H9 (cell line): ENCODE results near the gene DBN1. TPM values are rescaled to one million over a fixed set of nuclear protein-coding genes. Genes with fewer than 3 reads are reported as not detected.

Source experiments
- DNase-seq: peaks from one replicate; pipeline ENCODE4 v3.0.0-alpha.2; 2017
- H2AFZ ChIP-seq: one replicate; pipeline ENCODE4 v1.6.1; 2013; ENCODE audit warnings: mild to moderate bottlenecking, low read length, control low read depth, moderate library complexity
- H2AK5ac ChIP-seq: 2 replicates; pipeline ENCODE4 v1.6.1; 2013; ENCODE audit warnings: low read length, control low read depth, mixed read lengths; ENCODE audit not compliant: insufficient read length
- H2BK120ac ChIP-seq: one replicate; pipeline ENCODE4 v1.6.1; 2013; ENCODE audit warnings: low read depth, mild to moderate bottlenecking, low read length, control low read depth, inconsistent platforms; ENCODE audit not compliant: poor library complexity, severe bottlenecking
- H2BK12ac ChIP-seq: 2 replicates; pipeline ENCODE4 v1.6.1; 2013; ENCODE audit warnings: low read length, control low read depth, mixed read lengths, low read depth; ENCODE audit not compliant: insufficient read length
- H2BK15ac ChIP-seq: 2 replicates; pipeline ENCODE4 v1.6.1; 2013; ENCODE audit warnings: low read depth, low read length, control low read depth
- H2BK20ac ChIP-seq: one replicate; pipeline ENCODE4 v1.6.1; 2013; ENCODE audit warnings: low read depth, mild to moderate bottlenecking, low read length, control low read depth, inconsistent platforms; ENCODE audit not compliant: poor library complexity, severe bottlenecking
- H2BK5ac ChIP-seq: 2 replicates; pipeline ENCODE4 v1.6.1; 2013; ENCODE audit warnings: low read length, control low read depth, mixed read lengths; ENCODE audit not compliant: insufficient read length
- H3K14ac ChIP-seq: 2 replicates; pipeline ENCODE4 v1.6.1; 2013; ENCODE audit warnings: low read length, control low read depth; ENCODE audit not compliant: insufficient read depth
- H3K18ac ChIP-seq: 2 replicates; pipeline ENCODE4 v1.6.1; 2013; ENCODE audit warnings: low read depth, mild to moderate bottlenecking, mixed read lengths, low read length, control low read depth; ENCODE audit not compliant: insufficient read length
- H3K23ac ChIP-seq: 2 replicates; pipeline ENCODE4 v1.6.1; 2013; ENCODE audit warnings: low read length, control low read depth, mixed read lengths, low read depth; ENCODE audit not compliant: insufficient read length
- H3K23me2 ChIP-seq: 2 replicates; pipeline ENCODE4 v1.6.1; 2013; ENCODE audit warnings: low read depth, mild to moderate bottlenecking, mixed read lengths, low read length, control low read depth; ENCODE audit not compliant: insufficient read length, poor library complexity, severe bottlenecking
- H3K27ac ChIP-seq: 2 replicates; pipeline ENCODE4 v1.5.1; 2013; ENCODE audit warnings: low read length, control low read depth, mixed read lengths, low read depth; ENCODE audit not compliant: insufficient read length
- H3K27me3 ChIP-seq: 2 replicates; pipeline ENCODE4 v1.6.1; 2013; ENCODE audit warnings: low read length, control low read depth, inconsistent platforms; ENCODE audit not compliant: insufficient read depth
- H3K4ac ChIP-seq: 2 replicates; pipeline ENCODE4 v1.6.1; 2013; ENCODE audit warnings: low read depth, mild to moderate bottlenecking, control low read depth, inconsistent platforms, low read length, moderate library complexity
- H3K4me1 ChIP-seq: 2 replicates; pipeline ENCODE4 v1.6.1; 2013; ENCODE audit warnings: low read length, control low read depth, inconsistent platforms; ENCODE audit not compliant: insufficient read depth
- H3K4me2 ChIP-seq: 2 replicates; pipeline ENCODE4 v1.6.1; 2013; ENCODE audit warnings: low read length, control low read depth, mixed read lengths; ENCODE audit not compliant: insufficient read length, insufficient read depth
- H3K56ac ChIP-seq: 2 replicates; pipeline ENCODE4 v1.6.1; 2013; ENCODE audit warnings: low read depth, mild to moderate bottlenecking, mixed read lengths, low read length, control low read depth; ENCODE audit not compliant: insufficient read length
- H3K79me1 ChIP-seq: 2 replicates; pipeline ENCODE4 v1.6.1; 2013; ENCODE audit warnings: low read depth, mild to moderate bottlenecking, moderate library complexity, low read length, control low read depth, inconsistent platforms; ENCODE audit not compliant: insufficient read depth, poor library complexity, severe bottlenecking
- H3K79me2 ChIP-seq: 2 replicates; pipeline ENCODE4 v1.6.1; 2013; ENCODE audit warnings: low read length, control low read depth, inconsistent platforms; ENCODE audit not compliant: insufficient read depth
- H3K9ac ChIP-seq: 2 replicates; pipeline ENCODE4 v1.6.1; 2013; ENCODE audit warnings: low read length, control low read depth, mixed read lengths; ENCODE audit not compliant: insufficient read length; ENCODE audit errors: extremely low read depth
- H3K9me3 ChIP-seq: one replicate; pipeline ENCODE4 v1.6.1; 2013; ENCODE audit warnings: low read depth, low read length, inconsistent platforms; ENCODE audit not compliant: control insufficient read depth
- H3T11ph ChIP-seq: one replicate; pipeline ENCODE4 v1.6.1; 2013; ENCODE audit warnings: mild to moderate bottlenecking, low read length, control low read depth, inconsistent platforms
- H4K20me1 ChIP-seq: one replicate; pipeline ENCODE4 v1.6.1; 2013; ENCODE audit not compliant: control insufficient read depth, insufficient read length, insufficient read depth
- H4K5ac ChIP-seq: 2 replicates; pipeline ENCODE4 v1.6.1; 2013; ENCODE audit warnings: low read depth, mild to moderate bottlenecking, mixed read lengths, low read length, control low read depth; ENCODE audit not compliant: insufficient read length
- H4K8ac ChIP-seq: replicated peaks from 2 replicates; pipeline ENCODE4 v1.6.1; 2013; ENCODE audit warnings: low read length, control low read depth, mixed read lengths, low read depth; ENCODE audit not compliant: insufficient read length
- H4K91ac ChIP-seq: 2 replicates; pipeline ENCODE4 v1.6.1; 2013; ENCODE audit warnings: low read depth, mild to moderate bottlenecking, moderate library complexity, mixed read lengths, low read length, control low read depth; ENCODE audit not compliant: insufficient read length
- H3K27ac Mint-ChIP-seq, 3 experiments: 2 replicates in 2 of 3; 3 replicates in 1 of 3; pipeline ENCODE4 v1.8.0; 2020 to 2021; ENCODE audit warnings: mixed read lengths in 3 of 3, mild to moderate bottlenecking in 1 of 3, moderate library complexity in 1 of 3
- H3K27me3 Mint-ChIP-seq: 2 replicates; pipeline ENCODE4 v1.8.0; 2021; ENCODE audit warnings: low read depth, mild to moderate bottlenecking, moderate library complexity, mixed read lengths
- H3K36me3 Mint-ChIP-seq, 3 experiments: 2 replicates in 2 of 3; 3 replicates in 1 of 3; pipeline ENCODE4 v1.8.0; 2020 to 2021; ENCODE audit warnings: low read depth in 3 of 3, mixed read lengths in 3 of 3; ENCODE audit not compliant: insufficient read depth in 1 of 3
- H3K4me1 Mint-ChIP-seq, 2 experiments: 2 replicates each; pipeline ENCODE4 v1.8.0; 2020; ENCODE audit warnings: mixed read lengths in 2 of 2
- H3K4me3 Mint-ChIP-seq, 2 experiments: 2 replicates in 1 of 2; 3 replicates in 1 of 2; pipeline ENCODE4 v1.8.0; 2020 to 2021; ENCODE audit warnings: mild to moderate bottlenecking in 2 of 2, mixed read lengths in 2 of 2, moderate library complexity in 1 of 2
- H3K9me3 Mint-ChIP-seq, 2 experiments: 2 replicates in 1 of 2; 3 replicates in 1 of 2; pipeline ENCODE4 v1.8.0; 2020; ENCODE audit warnings: mild to moderate bottlenecking in 2 of 2, mixed read lengths in 2 of 2, moderate library complexity in 1 of 2
- WGBS: extraction: QIAGEN DNeasy Blood & Tissue Kit; methylation state at CpG from one replicate; pipeline ENCODE4 v1.1.7; 2013; ENCODE audit warnings: missing lambda C conversion rate, low lambda C conversion rate, mixed read lengths; ENCODE audit not compliant: insufficient read length; ENCODE audit errors: extremely low coverage; 5-methylcytosine and 5-hydroxymethylcytosine counted together
- total RNA-seq: library from RNA; stranded (reverse); gene quantifications from 2 replicates; pipeline ENCODE4 v1.2.1, GENCODE V29; 2021
- TF ChIP-seq, protein P1 (sequence below): fragments of 200-600 bp; sonication (generic); conservative IDR thresholded peaks from 3 replicates; pipeline ENCODE4 v1.8.0; 2021; ENCODE audit warnings: antibody characterized with exemption, mild to moderate bottlenecking

Gene DBN1
- total RNA-seq, 1 experiment from 2014 or later: 340 TPM

DNA sequence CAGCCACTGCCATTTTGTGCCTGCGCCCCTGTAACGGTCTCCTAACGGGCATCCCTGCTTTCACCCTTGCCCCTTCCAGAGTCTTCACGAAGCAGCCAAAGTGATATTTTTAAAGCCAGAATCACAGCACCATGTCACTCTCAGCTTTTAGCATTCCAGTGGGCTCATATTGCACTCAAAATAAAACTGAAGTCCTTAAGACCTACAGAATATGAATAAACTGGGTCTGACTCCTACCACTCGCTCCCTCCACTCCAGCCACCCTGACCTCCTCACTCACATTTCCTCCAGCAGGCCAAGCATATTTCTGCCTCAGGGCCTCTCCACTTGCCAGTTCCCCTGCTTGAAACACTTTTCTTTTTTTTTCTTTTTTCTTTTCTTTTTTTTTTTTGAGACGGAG is 26.4 kb upstream of the DBN1 start:
- no peak overlapping the region for H2BK120ac ChIP-seq
- no peaks in the 10 kb centered on the region for H3K9me3 Mint-ChIP-seq
- no peak overlapping the region for H3K4me2 ChIP-seq
- peaks cover 4% of the 10 kb centered on the region for H3K23me2 ChIP-seq
- peaks cover 29% of the 10 kb centered on the region for H3K27me3 Mint-ChIP-seq
- H3K9ac ChIP-seq: no peak overlapping the region
- no peak overlapping the region for H3K27ac ChIP-seq
- H2BK12ac ChIP-seq: no peak overlapping the region
- H3K4me3 Mint-ChIP-seq: no peak overlapping the region
- H3K56ac ChIP-seq: no peak overlapping the region
- no peak for DNase-seq
- no peaks in the 10 kb centered on the region for H3K79me2 ChIP-seq
- H3K36me3 Mint-ChIP-seq: peaks cover 0 to 7% (median 0%) of the 10 kb centered on the region in 3 experiments; a peak in 2 of 7 replicates
- no peaks in the 10 kb centered on the region for H3K79me1 ChIP-seq
- peaks cover 33 to 44% of the 10 kb centered on the region in 2 experiments for H3K4me1 Mint-ChIP-seq
- TF ChIP-seq, protein P1, sequence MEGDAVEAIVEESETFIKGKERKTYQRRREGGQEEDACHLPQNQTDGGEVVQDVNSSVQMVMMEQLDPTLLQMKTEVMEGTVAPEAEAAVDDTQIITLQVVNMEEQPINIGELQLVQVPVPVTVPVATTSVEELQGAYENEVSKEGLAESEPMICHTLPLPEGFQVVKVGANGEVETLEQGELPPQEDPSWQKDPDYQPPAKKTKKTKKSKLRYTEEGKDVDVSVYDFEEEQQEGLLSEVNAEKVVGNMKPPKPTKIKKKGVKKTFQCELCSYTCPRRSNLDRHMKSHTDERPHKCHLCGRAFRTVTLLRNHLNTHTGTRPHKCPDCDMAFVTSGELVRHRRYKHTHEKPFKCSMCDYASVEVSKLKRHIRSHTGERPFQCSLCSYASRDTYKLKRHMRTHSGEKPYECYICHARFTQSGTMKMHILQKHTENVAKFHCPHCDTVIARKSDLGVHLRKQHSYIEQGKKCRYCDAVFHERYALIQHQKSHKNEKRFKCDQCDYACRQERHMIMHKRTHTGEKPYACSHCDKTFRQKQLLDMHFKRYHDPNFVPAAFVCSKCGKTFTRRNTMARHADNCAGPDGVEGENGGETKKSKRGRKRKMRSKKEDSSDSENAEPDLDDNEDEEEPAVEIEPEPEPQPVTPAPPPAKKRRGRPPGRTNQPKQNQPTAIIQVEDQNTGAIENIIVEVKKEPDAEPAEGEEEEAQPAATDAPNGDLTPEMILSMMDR: no peak
- no peak overlapping the region for H4K91ac ChIP-seq
- peaks cover 5% of the 10 kb centered on the region; the same call in 1 of the 2 replicates for H3K4me1 ChIP-seq
- no peak overlapping the region for H3K23ac ChIP-seq
- no peak overlapping the region for H3K4ac ChIP-seq
- no peak overlapping the region for H2AK5ac ChIP-seq
- H3K9me3 ChIP-seq: no peaks in the 10 kb centered on the region
- no peak overlapping the region for H2BK5ac ChIP-seq
- no peaks in the 10 kb centered on the region; the same call in 1 of the 2 replicates for H3K27me3 ChIP-seq
- H3K14ac ChIP-seq: no peak overlapping the region
- H2AFZ ChIP-seq: no peak overlapping the region
- no peak overlapping the region for H4K8ac ChIP-seq
- H2BK15ac ChIP-seq: no peak overlapping the region
- no peak overlapping the region for H4K5ac ChIP-seq
- no peaks in the 10 kb centered on the region for H4K20me1 ChIP-seq
- no peak overlapping the region for H3K27ac Mint-ChIP-seq
- no peak overlapping the region for H3T11ph ChIP-seq
- no CpG with 5 or more reads among the region's 6 CpGs for WGBS
- H3K18ac ChIP-seq: no peak overlapping the region
- H2BK20ac ChIP-seq: no peak overlapping the region
